GM13977 (cell line): ENCODE results near the gene SLIT3.

Experiments
- DNase-seq: peaks from one replicate; pipeline ENCODE4 v3.0.0; 2012; ENCODE audit warnings: low spot score
- in situ Hi-C: fragments of 300-500 bp; cut with MboI; formaldehyde crosslinking; loops from one replicate; pipeline ENCODE4 v1.12.0; 2022; ENCODE audit warnings: low sequenced_read_pairs, low pct_unique_long_range_greater_than_20kb, mixed read lengths, inconsistent platforms; ENCODE audit not compliant: unreplicated experiment
- TF ChIP-seq, protein P1 (sequence below): IDR thresholded peaks from 2 replicates; pipeline ENCODE4 v1.5.1; 2012; ENCODE audit warnings: mild to moderate bottlenecking, control low read depth; ENCODE audit not compliant: insufficient read depth; ENCODE audit errors: extremely low read depth, missing control alignments

Gene SLIT3

GRCh38 chr5:168669668-168670378 is 631.1 kb downstream of the SLIT3 start:
- in situ Hi-C loops = no loop called here
- no peak for DNase-seq
- TF ChIP-seq, protein P1, sequence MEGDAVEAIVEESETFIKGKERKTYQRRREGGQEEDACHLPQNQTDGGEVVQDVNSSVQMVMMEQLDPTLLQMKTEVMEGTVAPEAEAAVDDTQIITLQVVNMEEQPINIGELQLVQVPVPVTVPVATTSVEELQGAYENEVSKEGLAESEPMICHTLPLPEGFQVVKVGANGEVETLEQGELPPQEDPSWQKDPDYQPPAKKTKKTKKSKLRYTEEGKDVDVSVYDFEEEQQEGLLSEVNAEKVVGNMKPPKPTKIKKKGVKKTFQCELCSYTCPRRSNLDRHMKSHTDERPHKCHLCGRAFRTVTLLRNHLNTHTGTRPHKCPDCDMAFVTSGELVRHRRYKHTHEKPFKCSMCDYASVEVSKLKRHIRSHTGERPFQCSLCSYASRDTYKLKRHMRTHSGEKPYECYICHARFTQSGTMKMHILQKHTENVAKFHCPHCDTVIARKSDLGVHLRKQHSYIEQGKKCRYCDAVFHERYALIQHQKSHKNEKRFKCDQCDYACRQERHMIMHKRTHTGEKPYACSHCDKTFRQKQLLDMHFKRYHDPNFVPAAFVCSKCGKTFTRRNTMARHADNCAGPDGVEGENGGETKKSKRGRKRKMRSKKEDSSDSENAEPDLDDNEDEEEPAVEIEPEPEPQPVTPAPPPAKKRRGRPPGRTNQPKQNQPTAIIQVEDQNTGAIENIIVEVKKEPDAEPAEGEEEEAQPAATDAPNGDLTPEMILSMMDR = no peak

- TF ChIP-seq, protein P1 = no peak
- DNase-seq = no peak
- in situ Hi-C loops = no loop called here
Measured at GRCh38 chr5:168669156-168669555, 631.8 kb downstream of the SLIT3 start.

GRCh38 chr5:168668078-168668477 is 632.9 kb downstream of the SLIT3 start:
- in situ Hi-C loops = no loop called here
- no peak for DNase-seq
- TF ChIP-seq, protein P1 = no peak

GRCh38 chr5:168667301-168667840 is 633.6 kb downstream of the SLIT3 start:
- TF ChIP-seq, protein P1 = no peak
- no peak for DNase-seq
- in situ Hi-C loops = no loop called here

DNA sequence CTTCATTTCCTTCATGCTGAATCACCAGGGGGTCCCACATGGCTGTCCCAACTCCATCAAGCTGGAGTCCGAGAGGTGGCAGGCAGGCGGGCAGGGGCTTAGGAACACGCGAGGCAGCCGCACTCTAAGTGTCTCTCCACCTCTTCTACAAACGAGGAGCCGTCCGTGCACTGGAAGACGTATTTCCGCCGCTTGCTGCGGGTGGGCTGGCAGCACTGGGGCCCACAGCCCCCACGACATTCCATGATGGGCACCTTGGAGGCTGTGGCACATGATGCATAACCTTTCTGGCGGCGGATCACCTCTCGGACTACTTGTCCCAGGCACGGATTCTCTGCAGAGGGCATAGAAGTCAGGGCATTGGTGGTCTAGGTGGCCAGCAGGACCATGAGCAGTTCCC is 634.6 kb downstream of the SLIT3 start:
- TF ChIP-seq, protein P1 = no peak
- DNase-seq = no peak
- in situ Hi-C loops = no loop called here

DNA sequence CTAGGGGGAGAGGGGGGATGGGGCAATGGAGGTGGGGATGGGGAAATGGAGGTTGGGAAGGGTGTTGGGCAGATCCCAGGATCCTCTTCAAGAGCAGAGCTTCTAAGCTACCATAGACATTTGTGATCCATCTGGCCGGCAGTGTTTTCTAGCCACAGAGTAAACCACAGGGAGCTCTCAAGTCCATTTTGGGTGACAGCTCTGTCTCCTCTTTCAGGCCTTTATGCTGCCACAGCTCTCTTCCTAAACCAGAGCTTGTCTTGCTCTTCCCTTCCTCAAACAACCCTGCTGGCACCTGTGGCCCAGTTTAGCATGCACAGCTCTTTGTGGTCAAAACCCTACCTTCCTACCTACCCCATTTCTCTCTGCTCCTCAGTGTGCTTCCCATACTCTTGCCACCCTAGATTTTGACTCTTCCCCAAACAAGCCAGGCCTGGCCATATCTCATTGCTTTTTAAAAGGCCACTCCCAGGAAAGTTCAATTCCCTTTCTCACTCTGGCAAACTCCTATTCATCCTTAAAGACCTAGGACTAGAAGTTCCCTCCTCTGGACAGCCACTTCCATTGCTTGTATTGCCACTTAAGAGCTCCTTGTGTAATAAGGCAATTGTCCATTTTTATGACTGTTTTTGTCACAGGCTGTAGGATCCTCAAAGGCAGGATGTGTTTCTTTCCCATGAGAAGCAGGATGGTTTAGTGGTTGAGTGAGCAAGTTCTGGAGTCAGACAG is 637.5 kb downstream of the SLIT3 start:
- TF ChIP-seq, protein P1 = no peak
- in situ Hi-C loops = no loop called here
- no peak for DNase-seq
